Hepatic stellate cell (primary cell): ENCODE measurements around the gene DISP3.

Experiments used
- DNase-seq: peaks from one replicate; pipeline ENCODE4 v3.0.0; 2011; ENCODE audit warnings: low spot score

The DISP3 gene

GRCh38 chr1:11515368-11516300 is 36.7 kb downstream of the DISP3 start:
- no peak for DNase-seq

- no peak for DNase-seq
These were observed 38.1 kb downstream of the DISP3 start for GRCh38 chr1:11516961-11517635.

- DNase-seq = no peak
These were observed 39.2 kb downstream of the DISP3 start for GRCh38 chr1:11518016-11518701.

- no peak for DNase-seq
These were observed 40.1 kb downstream of the DISP3 start for GRCh38 chr1:11518791-11519628.

- no peak for DNase-seq
These were observed 40.7 kb downstream of the DISP3 start for GRCh38 chr1:11519629-11520031.

- no peak for DNase-seq
These were observed 41.7 kb downstream of the DISP3 start for GRCh38 chr1:11520531-11521233.

GRCh38 chr1:11521582-11522399 is 42.8 kb downstream of the DISP3 start:
- no peak for DNase-seq

GRCh38 chr1:11522400-11523235 is 43.7 kb downstream of the DISP3 start:
- no peak for DNase-seq

GRCh38 chr1:11523261-11523660 is 44.3 kb downstream of the DISP3 start:
- DNase-seq = no peak

- no peak for DNase-seq
These were observed 45.0 kb downstream of the DISP3 start for GRCh38 chr1:11523746-11524464.

- no peak for DNase-seq
These were observed 45.7 kb downstream of the DISP3 start for GRCh38 chr1:11524465-11525150.

- no peak for DNase-seq
These were observed 46.2 kb downstream of the DISP3 start for GRCh38 chr1:11525151-11525505.

GRCh38 chr1:11525516-11525915 is 46.6 kb downstream of the DISP3 start:
- DNase-seq = no peak

- DNase-seq = no peak
These were observed 47.3 kb downstream of the DISP3 start for GRCh38 chr1:11526071-11526895.

- DNase-seq = no peak
These were observed 48.8 kb downstream of the DISP3 start for GRCh38 chr1:11527541-11528452.

GRCh38 chr1:11528611-11529261 is 49.8 kb downstream of the DISP3 start:
- no peak for DNase-seq
